SK-N-MC (cell line): ENCODE results near the gene CAV2.

ENCODE experiments used
- EZH2 ChIP-seq: fragments of 200-600 bp; sonication (generic); IDR thresholded peaks from one replicate; pipeline ENCODE4 v1.6.1; 2017; ENCODE audit warnings: antibody characterized with exemption
- FOXP2 ChIP-seq: optimal IDR thresholded peaks from 2 replicates; pipeline ENCODE3; 2011; ENCODE audit warnings: mild to moderate bottlenecking, moderate library complexity; ENCODE audit not compliant: insufficient read depth; ENCODE audit errors: extremely low read length, control extremely low read depth
- POLR2AphosphoS5 ChIP-seq: IDR thresholded peaks from 2 replicates; pipeline ENCODE4 v1.6.1; 2012; ENCODE audit warnings: mild to moderate bottlenecking, low read depth, low read length, borderline replicate concordance

DNA sequence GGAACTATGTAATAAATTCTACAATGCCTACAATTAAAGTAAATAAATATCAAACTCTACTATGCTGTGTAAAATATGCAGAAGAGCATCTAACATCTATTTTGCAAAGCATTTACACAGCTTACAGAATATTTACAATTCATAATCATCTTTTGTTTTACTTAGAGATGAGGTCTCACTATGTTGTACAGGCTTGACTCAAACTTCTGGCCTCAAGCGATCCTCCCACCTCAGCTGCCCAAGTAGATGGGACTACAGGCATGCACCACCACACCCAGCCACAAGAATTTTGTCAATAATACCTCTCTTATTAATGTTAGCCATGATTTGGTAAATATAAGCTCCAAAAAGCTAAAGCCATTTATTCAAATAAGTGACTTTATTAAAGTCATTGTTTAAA lies 21.9 kb upstream of the CAV2 start:
- TF ChIP-seq EZH2: no peak
- no peak for TF ChIP-seq POLR2AphosphoS5
- no peak for TF ChIP-seq FOXP2
